Activated naive CD4-positive, alpha-beta T cell treated with anti-CD3 and anti-CD28 coated beads, Interleukin-2, amount 50 U/mL, for 72 hours (primary cell): ENCODE results near the gene MYZAP. TPM values are rescaled to one million over a fixed set of nuclear protein-coding genes. Genes with fewer than 3 reads are reported as not detected.
A peak's percentile ranks its signal among the peaks of the same experiment; 100 is the strongest.

Experiments
- ATAC-seq, 2 donors: fragments of 150-1000 bp; cut with Tn5 transposase; 2 replicates each; pipeline ENCODE4 v1.10.0; 2021; ENCODE audit warnings: mild to moderate bottlenecking in 2 of 2, moderate library complexity in 2 of 2
- DNase-seq, 2 donors: peaks; one replicate each; pipeline ENCODE4 v3.0.0; 2021 to 2022; ENCODE audit warnings: low spot score in 2 of 2
- H3K27ac Mint-ChIP-seq, 2 donors: one replicate each; pipeline ENCODE4 v1.8.0; 2022; ENCODE audit warnings: mild to moderate bottlenecking in 2 of 2, mixed read lengths in 2 of 2
- H3K36me3 Mint-ChIP-seq, 2 donors: one replicate each; pipeline ENCODE4 v1.8.0; 2022; ENCODE audit warnings: mixed read lengths in 2 of 2
- H3K9me3 Mint-ChIP-seq, 2 donors: one replicate each; pipeline ENCODE4 v1.8.0; 2022; ENCODE audit warnings: mixed read lengths in 2 of 2
- total RNA-seq, 2 donors: library from RNA; stranded (reverse); gene quantifications; one replicate each; pipeline ENCODE4 v1.2.3, GENCODE V29; 2022

Gene MYZAP
- total RNA-seq, 2 donors from 2014 or later = 0.20 TPM; not detected in 1

- DNase-seq = no peak
- no peaks in the 10 kb centered on the region for H3K36me3 Mint-ChIP-seq
- H3K27ac Mint-ChIP-seq = no peak overlapping the region
- H3K9me3 Mint-ChIP-seq = no peaks in the 10 kb centered on the region
- no peak for ATAC-seq
Measured at GRCh38 chr15:57657619-57658018, 65.9 kb downstream of the MYZAP start.

- no peaks in the 10 kb centered on the region for H3K9me3 Mint-ChIP-seq
- ATAC-seq (no peak), DNase-seq (no peak)
- no peaks in the 10 kb centered on the region for H3K36me3 Mint-ChIP-seq
- H3K27ac Mint-ChIP-seq = no peak overlapping the region
Measured at GRCh38 chr15:57662091-57662744, 70.5 kb downstream of the MYZAP start.

- H3K36me3 Mint-ChIP-seq = no peaks in the 10 kb centered on the region
- no peaks in the 10 kb centered on the region for H3K9me3 Mint-ChIP-seq
- DNase-seq = no peak
- H3K27ac Mint-ChIP-seq = no peak overlapping the region
- ATAC-seq = no peak
Measured at GRCh38 chr15:57662802-57663201, 71.1 kb downstream of the MYZAP start.

- no peak for ATAC-seq
- Mint-ChIP-seq H3K27ac (no peak overlapping the region), H3K36me3 (no peaks in the 10 kb centered on the region), H3K9me3 (no peaks in the 10 kb centered on the region)
- DNase-seq = no peak
Measured at GRCh38 chr15:57663262-57663661, 71.6 kb downstream of the MYZAP start.

- no peaks in the 10 kb centered on the region for H3K9me3 Mint-ChIP-seq
- no peak for ATAC-seq
- no peak overlapping the region for H3K27ac Mint-ChIP-seq
- H3K36me3 Mint-ChIP-seq = no peaks in the 10 kb centered on the region
- no peak for DNase-seq
Measured at GRCh38 chr15:57665194-57665593, 73.5 kb downstream of the MYZAP start.

- ATAC-seq = no peak
- H3K36me3 Mint-ChIP-seq = no peaks in the 10 kb centered on the region
- no peaks in the 10 kb centered on the region for H3K9me3 Mint-ChIP-seq
- H3K27ac Mint-ChIP-seq = no peak overlapping the region
- DNase-seq = no peak
Measured at GRCh38 chr15:57665939-57666338, 74.2 kb downstream of the MYZAP start.

- no peak for DNase-seq
- no peak overlapping the region for H3K27ac Mint-ChIP-seq
- peaks cover 4% of the 10 kb centered on the region in 2 donors for H3K36me3 Mint-ChIP-seq
- no peak for ATAC-seq
- H3K9me3 Mint-ChIP-seq = no peaks in the 10 kb centered on the region
Measured at GRCh38 chr15:57667171-57667849, 75.6 kb downstream of the MYZAP start.

GRCh38 chr15:57668016-57668415 is 76.3 kb downstream of the MYZAP start:
- ATAC-seq = no peak

GRCh38 chr15:57671636-57672035 is 79.9 kb downstream of the MYZAP start:
- no peaks in the 10 kb centered on the region for H3K9me3 Mint-ChIP-seq
- ATAC-seq (no peak), DNase-seq (no peak)
- no peak overlapping the region for H3K27ac Mint-ChIP-seq
- H3K36me3 Mint-ChIP-seq = peaks cover 4 to 6% of the 10 kb centered on the region in 2 donors

More at GRCh38 chr15:57668016-57668415, 76.3 kb downstream of the MYZAP start:
- H3K27ac Mint-ChIP-seq = no peak overlapping the region
- H3K9me3 Mint-ChIP-seq = no peaks in the 10 kb centered on the region
- no peak for DNase-seq
- H3K36me3 Mint-ChIP-seq = peaks cover 4 to 6% of the 10 kb centered on the region in 2 donors

- H3K36me3 Mint-ChIP-seq = peaks cover 4 to 6% of the 10 kb centered on the region in 2 donors
- H3K9me3 Mint-ChIP-seq = no peaks in the 10 kb centered on the region
- no peak for DNase-seq
- no peak for ATAC-seq
- no peak overlapping the region for H3K27ac Mint-ChIP-seq
Measured at GRCh38 chr15:57675481-57676181, 83.9 kb downstream of the MYZAP start.

- H3K9me3 Mint-ChIP-seq = no peaks in the 10 kb centered on the region
- no peak for ATAC-seq
- H3K27ac Mint-ChIP-seq = no peak overlapping the region
- H3K36me3 Mint-ChIP-seq = peaks cover 4 to 6% of the 10 kb centered on the region in 2 donors
- DNase-seq = no peak
Measured at GRCh38 chr15:57676585-57676984, 84.9 kb downstream of the MYZAP start.

GRCh38 chr15:57677204-57677603 is 85.5 kb downstream of the MYZAP start:
- DNase-seq (no peak), ATAC-seq (no peak)
- Mint-ChIP-seq H3K36me3 (peaks cover 1 to 2% of the 10 kb centered on the region in 2 donors), H3K9me3 (no peaks in the 10 kb centered on the region), H3K27ac (no peak overlapping the region)

- ATAC-seq (peak in 1 of 2 donors; percentile 63), DNase-seq (no peak)
- H3K36me3 Mint-ChIP-seq = no peaks in the 10 kb centered on the region
- no peak overlapping the region for H3K27ac Mint-ChIP-seq
- H3K9me3 Mint-ChIP-seq = no peaks in the 10 kb centered on the region
Measured at GRCh38 chr15:57680021-57680420, 88.3 kb downstream of the MYZAP start.

GRCh38 chr15:57681011-57681410 is 89.3 kb downstream of the MYZAP start:
- Mint-ChIP-seq H3K36me3 (no peaks in the 10 kb centered on the region), H3K9me3 (no peaks in the 10 kb centered on the region), H3K27ac (no peak overlapping the region)
- no peak for ATAC-seq
- DNase-seq = no peak

GRCh38 chr15:57683481-57683880 is 91.8 kb downstream of the MYZAP start:
- ATAC-seq (no peak), DNase-seq (no peak)
- no peaks in the 10 kb centered on the region for H3K36me3 Mint-ChIP-seq
- no peak overlapping the region for H3K27ac Mint-ChIP-seq
- no peaks in the 10 kb centered on the region for H3K9me3 Mint-ChIP-seq

GRCh38 chr15:57684491-57685151 is 92.9 kb downstream of the MYZAP start:
- no peak for ATAC-seq
- Mint-ChIP-seq H3K27ac (no peak overlapping the region), H3K36me3 (no peaks in the 10 kb centered on the region), H3K9me3 (no peaks in the 10 kb centered on the region)
- DNase-seq = no peak
